SK-N-SH (cell line): ENCODE data around the gene MYLIP. TPM values are rescaled to one million over a fixed set of nuclear protein-coding genes. Genes with fewer than 3 reads are reported as not detected.

Source experiments
- CTCF ChIA-PET: fragments of 300-600, 350-600 bp; formaldehyde crosslinking; extraction: SDS; loops from one replicate; lab custom pipeline; 2021; lab: Yijun Ruan, JAX
- POLR2A ChIA-PET: fragments of 350-600 bp; sonication (Branson Sonifier 250); formaldehyde crosslinking; extraction: SDS; loops from one replicate; lab custom pipeline; 2020; ENCODE audit warnings: antibody characterized with exemption, inconsistent platforms; lab: Yijun Ruan, JAX
- DNase-seq: peaks from one replicate; pipeline ENCODE4 v3.0.0; 2012
- H2AFZ ChIP-seq: fragments of 200-600 bp; sonication (generic); 2 replicates; pipeline ENCODE4 v1.8.1; 2016; ENCODE audit warnings: antibody characterized with exemption, mild to moderate bottlenecking, low read depth
- H3F3A ChIP-seq: fragments of 200-600 bp; sonication (generic); replicated peaks from 2 replicates; pipeline ENCODE3; 2016; ENCODE audit warnings: antibody characterized with exemption, mild to moderate bottlenecking; ENCODE audit not compliant: insufficient read depth
- H3K27ac ChIP-seq, 2 experiments: fragments of 200-500 bp in 1 of 2; fragments of 200-600 bp in 1 of 2; sonication (Bioruptor generic) in 1 of 2; sonication (generic), shearing (Covaris generic) in 1 of 2; 2 replicates each; pipeline versions ENCODE4 v1.5.1 to v1.6.1; 2014 to 2016; ENCODE audit warnings: low read depth in 2 of 2, inconsistent platforms in 1 of 2, low read length in 1 of 2, mild to moderate bottlenecking in 1 of 2, mixed read lengths in 1 of 2
- H3K27me3 ChIP-seq: fragments of 200-600 bp; sonication (generic), shearing (Covaris generic); 2 replicates; pipeline ENCODE4 v1.6.1; 2016; ENCODE audit warnings: mixed run types; ENCODE audit not compliant: insufficient read depth
- H3K36me3 ChIP-seq, 2 experiments: fragments of 200-500 bp in 1 of 2; fragments of 200-600 bp in 1 of 2; sonication (Bioruptor generic) in 1 of 2; sonication (generic) in 1 of 2; replicated peaks in 1 of 2; 2 replicates each; pipeline versions ENCODE3 to v1.5.1; 2014 to 2016; ENCODE audit warnings: low read length in 1 of 2, mild to moderate bottlenecking in 1 of 2; ENCODE audit not compliant: insufficient read depth in 2 of 2, control insufficient read depth in 1 of 2
- H3K4me1 ChIP-seq, 2 experiments: fragments of 200-500 bp in 1 of 2; fragments of 200-600 bp in 1 of 2; sonication (Bioruptor generic) in 1 of 2; sonication (generic), shearing (Covaris generic) in 1 of 2; 2 replicates each; pipeline versions ENCODE4 v1.5.1 to v1.6.1; 2014 to 2016; ENCODE audit warnings: low read depth in 1 of 2, low read length in 1 of 2, mixed run types in 1 of 2; ENCODE audit not compliant: insufficient read depth in 2 of 2, control insufficient read depth in 1 of 2
- H3K4me2 ChIP-seq: fragments of 200-600 bp; sonication (generic), shearing (Covaris generic); 2 replicates; pipeline ENCODE4 v1.6.1; 2017; ENCODE audit warnings: mixed run types
- H3K4me3 ChIP-seq, 2 experiments: fragments of 200-500 bp in 1 of 2; fragments of 200-600 bp in 1 of 2; sonication (Bioruptor generic) in 1 of 2; sonication (generic), shearing (Covaris generic) in 1 of 2; 2 replicates each; pipeline versions ENCODE4 v1.5.1 to v1.8.1; 2014 to 2016; ENCODE audit warnings: low read depth in 2 of 2, inconsistent platforms in 1 of 2, low read length in 1 of 2, mild to moderate bottlenecking in 1 of 2, mixed read lengths in 1 of 2, moderate library complexity in 1 of 2
- H3K79me2 ChIP-seq: fragments of 200-600 bp; sonication (generic); 2 replicates; pipeline ENCODE4 v1.8.1; 2017; ENCODE audit warnings: mild to moderate bottlenecking; ENCODE audit not compliant: insufficient read depth
- H3K9ac ChIP-seq: fragments of 200-600 bp; sonication (generic); 2 replicates; pipeline ENCODE4 v1.6.1; 2017; ENCODE audit warnings: mixed run types
- H3K9me2 ChIP-seq: fragments of 200-600 bp; sonication (generic); 2 replicates; pipeline ENCODE4 v1.6.1; 2017; ENCODE audit warnings: mixed run types
- H3K9me3 ChIP-seq: fragments of 200-600 bp; sonication (generic); 2 replicates; pipeline ENCODE4 v1.6.1; 2017; ENCODE audit warnings: mixed run types, mild to moderate bottlenecking, moderate library complexity
- H4K20me1 ChIP-seq: fragments of 200-600 bp; sonication (generic); 2 replicates; pipeline ENCODE4 v1.6.1; 2017; ENCODE audit warnings: mild to moderate bottlenecking, mixed run types; ENCODE audit not compliant: insufficient read depth
- CHD2 ChIP-seq: fragments of 150-350 bp; IDR thresholded peaks from 2 replicates; pipeline ENCODE4 v1.6.1; 2018; ENCODE audit warnings: low read length; ENCODE audit not compliant: partially characterized antibody
- EP300 ChIP-seq, 2 experiments: IDR thresholded peaks; 2 replicates each; pipeline versions ENCODE4 v1.4.0 to v1.6.1; 2012; ENCODE audit warnings: borderline replicate concordance in 1 of 2, low read depth in 1 of 2, low read length in 1 of 2
- EZH2phosphoT487 ChIP-seq: fragments of 200-600 bp; sonication (generic); IDR thresholded peaks from 2 replicates; pipeline ENCODE4 v1.6.1; 2017; ENCODE audit warnings: low read depth, mixed run types, mild to moderate bottlenecking, antibody characterized with exemption, moderate library complexity, borderline replicate concordance
- FOSL2 ChIP-seq: IDR thresholded peaks from 2 replicates; pipeline ENCODE4 v1.4.0; 2012; ENCODE audit warnings: low read depth, mild to moderate bottlenecking, moderate library complexity, borderline replicate concordance
- FOXJ3 ChIP-seq: sonication (generic); formaldehyde crosslinking; IDR thresholded peaks from 2 replicates; pipeline ENCODE4 v1.5.1; 2020; ENCODE audit warnings: mild to moderate bottlenecking, missing genetic modification reagents
- GATA2 ChIP-seq: sonication (generic); formaldehyde crosslinking; IDR thresholded peaks from 2 replicates; pipeline ENCODE4 v1.5.0; 2020; ENCODE audit warnings: mild to moderate bottlenecking, missing genetic modification reagents
- IRF3 ChIP-seq: fragments of 150-350 bp; IDR thresholded peaks from 2 replicates; pipeline ENCODE4 v1.6.1; 2016; ENCODE audit warnings: mild to moderate bottlenecking, low read depth, low read length
- MAX ChIP-seq: IDR thresholded peaks from 2 replicates; pipeline ENCODE4 v1.4.0; 2012; ENCODE audit warnings: low read depth
- MXI1 ChIP-seq: IDR thresholded peaks from 2 replicates; pipeline ENCODE4 v1.6.1; 2012; ENCODE audit warnings: mild to moderate bottlenecking, low read depth, low read length, improper control_type of control experiment
- NRF1 ChIP-seq: IDR thresholded peaks from 2 replicates; pipeline ENCODE4 v1.6.1; 2012; ENCODE audit warnings: low read depth, mild to moderate bottlenecking, low read length
- POLR2AphosphoS5 ChIP-seq: IDR thresholded peaks from 2 replicates; pipeline ENCODE4 v1.6.1; 2012; ENCODE audit warnings: low read depth, low read length
- RCOR1 ChIP-seq: fragments of 150-350 bp; IDR thresholded peaks from 2 replicates; pipeline ENCODE4 v1.6.1; 2017; ENCODE audit warnings: antibody characterized with exemption, low read length
- REST ChIP-seq: IDR thresholded peaks from 2 replicates; pipeline ENCODE4 v1.6.1; 2012; ENCODE audit warnings: mild to moderate bottlenecking, low read depth, low read length, moderate library complexity
- RFX5 ChIP-seq: IDR thresholded peaks from 2 replicates; pipeline ENCODE4 v1.6.1; 2012; ENCODE audit warnings: mild to moderate bottlenecking, improper control_type of control experiment, low read length
- RXRA ChIP-seq: IDR thresholded peaks from 2 replicates; pipeline ENCODE4 v1.4.0; 2012; ENCODE audit warnings: low read depth, mild to moderate bottlenecking, borderline replicate concordance
- SIN3A ChIP-seq: IDR thresholded peaks from 2 replicates; pipeline ENCODE4 v1.6.1; 2012; ENCODE audit warnings: low read depth, mild to moderate bottlenecking, low read length, moderate library complexity, borderline replicate concordance
- SMC3 ChIP-seq: IDR thresholded peaks from 2 replicates; pipeline ENCODE4 v1.6.1; 2012; ENCODE audit warnings: low read depth, low read length, improper control_type of control experiment
- TAF1 ChIP-seq: IDR thresholded peaks from 2 replicates; pipeline ENCODE4 v1.6.1; 2012; ENCODE audit warnings: low read depth, mild to moderate bottlenecking, low read length, moderate library complexity, borderline replicate concordance
- TCF12 ChIP-seq: IDR thresholded peaks from 2 replicates; pipeline ENCODE4 v1.4.0; 2012
- WGBS: methylation state at CpG from one replicate; pipeline ENCODE4 v1.1.6; 2017; ENCODE audit warnings: low lambda C conversion rate; 5-methylcytosine and 5-hydroxymethylcytosine counted together
- polyA plus RNA-seq, 3 experiments: library from polyadenylated mRNA; depleted of rRNA; stranded (reverse); fragments of >200 nt; gene quantifications; 2 replicates each; pipeline ENCODE4 v1.2.3, GENCODE V29; 2012
- TF ChIP-seq, protein P1 (sequence below): fragments of 200-600 bp; sonication (generic); IDR thresholded peaks from 2 replicates; pipeline ENCODE4 v1.6.1; 2017; ENCODE audit warnings: antibody characterized with exemption, mild to moderate bottlenecking, moderate library complexity

Gene MYLIP
- polyA plus RNA-seq, 1 of the 3 experiments (the other 2 are of a cell fraction): 3.1 TPM

- H3K9ac ChIP-seq: no peak overlapping the region
- H3K4me3 ChIP-seq: no peak overlapping the region
- no peaks in the 10 kb centered on the region for H4K20me1 ChIP-seq
- H3K4me1 ChIP-seq: no peaks in the 10 kb centered on the region
- TF ChIP-seq TAF1 (no peak), NRF1 (no peak), SMC3 (no peak), EZH2phosphoT487 (no peak)
- H3K27ac ChIP-seq: no peak overlapping the region
- no peaks in the 10 kb centered on the region for H3K36me3 ChIP-seq
- H3K4me2 ChIP-seq: no peak overlapping the region
- WGBS: 49% methylated on average over 2 of the region's 2 CpGs
- no peaks in the 10 kb centered on the region for H3K9me3 ChIP-seq
- no peak overlapping the region for H2AFZ ChIP-seq
- DNase-seq: no peak
- no peaks in the 10 kb centered on the region for H3F3A ChIP-seq
- 0 out of 2 replicates have a peak, but pooled peaks cover 5% of the 10 kb centered on the region for H3K27me3 ChIP-seq
- ChIA-PET POLR2A (interaction anchor here (0.9 kb wide), 1 partner anchor 43 kb away, joined by 5 read pairs; the partner anchor contains the start of gene MYLIP), CTCF (interaction anchor here (1.0 to 4.9 kb wide), 3 partner anchors 11 to 479 kb away, joined by 3 to 20 read pairs (median 12); no protein-coding TSS in a partner anchor)
- H3K79me2 ChIP-seq: no peaks in the 10 kb centered on the region
- no peaks in the 10 kb centered on the region for H3K9me2 ChIP-seq
Measured at GRCh38 chr6:16171400-16171799, 42.5 kb downstream of the MYLIP start.

DNA sequence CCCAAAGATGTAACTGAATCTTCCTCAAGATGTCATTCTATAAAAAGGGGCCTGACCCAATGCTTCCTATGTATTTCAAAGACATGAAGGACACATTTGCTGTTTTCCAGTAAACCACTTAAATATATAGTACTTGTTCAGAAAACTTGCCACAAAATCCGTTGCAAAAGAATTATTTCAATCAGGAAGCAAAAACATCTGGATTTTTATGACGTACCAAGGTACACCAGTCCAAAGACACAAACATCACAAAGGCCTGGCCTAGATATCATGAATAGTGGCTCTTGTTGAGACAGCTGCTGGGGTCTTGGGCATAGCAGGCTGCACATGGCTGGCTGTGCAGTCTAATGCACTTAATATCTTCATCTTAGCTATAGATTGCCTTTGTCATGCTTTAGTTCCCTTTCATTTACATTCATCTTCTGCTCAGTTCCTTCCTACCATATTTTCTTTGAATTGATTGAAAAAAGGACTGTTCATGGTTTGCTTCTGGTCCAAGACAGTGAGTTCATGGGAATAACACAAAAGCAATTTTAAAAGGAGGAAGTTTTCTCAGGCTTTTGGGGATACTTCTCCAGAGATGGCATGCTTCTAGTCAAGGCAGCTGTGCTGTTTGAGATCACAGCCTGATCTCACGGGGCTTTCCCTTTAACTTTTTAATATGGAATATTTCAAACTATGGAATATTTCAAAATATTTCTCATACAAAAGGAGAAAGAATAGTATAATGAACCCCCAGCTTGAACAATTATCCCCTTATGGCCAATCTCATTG lies 44.5 kb downstream of the MYLIP start:
- no peaks in the 10 kb centered on the region for H3K36me3 ChIP-seq
- H3F3A ChIP-seq: no peaks in the 10 kb centered on the region
- DNase-seq: no peak
- ChIA-PET POLR2A (no interaction called here), CTCF (interaction anchor here (1.1 to 4.9 kb wide), 3 partner anchors 10 to 481 kb away, joined by 3 to 20 read pairs (median 8); partner anchors contain the start of gene MYLIP)
- H3K4me3 ChIP-seq: no peak overlapping the region
- H2AFZ ChIP-seq: no peak overlapping the region
- no peaks in the 10 kb centered on the region for H4K20me1 ChIP-seq
- H3K27me3 ChIP-seq: 0 out of 2 replicates have a peak, but pooled peaks cover 5% of the 10 kb centered on the region
- 52% methylated on average over 3 of the region's 3 CpGs for WGBS
- no peaks in the 10 kb centered on the region for H3K4me1 ChIP-seq
- H3K4me2 ChIP-seq: no peak overlapping the region
- H3K9me3 ChIP-seq: no peaks in the 10 kb centered on the region
- H3K27ac ChIP-seq: no peak overlapping the region
- H3K9me2 ChIP-seq: no peaks in the 10 kb centered on the region
- no peak overlapping the region for H3K9ac ChIP-seq
- no peaks in the 10 kb centered on the region for H3K79me2 ChIP-seq
- TF ChIP-seq, protein P1, sequence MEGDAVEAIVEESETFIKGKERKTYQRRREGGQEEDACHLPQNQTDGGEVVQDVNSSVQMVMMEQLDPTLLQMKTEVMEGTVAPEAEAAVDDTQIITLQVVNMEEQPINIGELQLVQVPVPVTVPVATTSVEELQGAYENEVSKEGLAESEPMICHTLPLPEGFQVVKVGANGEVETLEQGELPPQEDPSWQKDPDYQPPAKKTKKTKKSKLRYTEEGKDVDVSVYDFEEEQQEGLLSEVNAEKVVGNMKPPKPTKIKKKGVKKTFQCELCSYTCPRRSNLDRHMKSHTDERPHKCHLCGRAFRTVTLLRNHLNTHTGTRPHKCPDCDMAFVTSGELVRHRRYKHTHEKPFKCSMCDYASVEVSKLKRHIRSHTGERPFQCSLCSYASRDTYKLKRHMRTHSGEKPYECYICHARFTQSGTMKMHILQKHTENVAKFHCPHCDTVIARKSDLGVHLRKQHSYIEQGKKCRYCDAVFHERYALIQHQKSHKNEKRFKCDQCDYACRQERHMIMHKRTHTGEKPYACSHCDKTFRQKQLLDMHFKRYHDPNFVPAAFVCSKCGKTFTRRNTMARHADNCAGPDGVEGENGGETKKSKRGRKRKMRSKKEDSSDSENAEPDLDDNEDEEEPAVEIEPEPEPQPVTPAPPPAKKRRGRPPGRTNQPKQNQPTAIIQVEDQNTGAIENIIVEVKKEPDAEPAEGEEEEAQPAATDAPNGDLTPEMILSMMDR: no peak
- TF ChIP-seq MXI1 (no peak), SIN3A (no peak), FOXJ3 (CRISPR knock-in tag) (no peak), GATA2 (CRISPR knock-in tag) (no peak), IRF3 (no peak), FOSL2 (no peak), TCF12 (no peak), RCOR1 (no peak), CHD2 (no peak), NRF1 (no peak), MAX (no peak), EP300 (IDR thresholded peaks at IDR 0.05; ENCODE audit: borderline replicate concordance in 1 of 2, low read depth in 1 of 2, low read length in 1 of 2) (no peak), REST (no peak), SMC3 (no peak), RXRA (no peak), POLR2AphosphoS5 (no peak), RFX5 (no peak)
